H1 (cell line): Measurements from ENCODE around the gene NDC1. TPM values are rescaled to one million over a fixed set of nuclear protein-coding genes. Genes with fewer than 3 reads are reported as not detected.

Source experiments
- RNF2 ChIP-seq: fragments of 200-900, 300-1000 bp; sonication (generic); IDR thresholded peaks from 2 replicates; pipeline ENCODE4 v1.7.1; 2016; ENCODE audit warnings: borderline replicate concordance, low read depth, mild to moderate bottlenecking, antibody characterized with exemption, low read length; ENCODE audit not compliant: poor library complexity, severe bottlenecking; ENCODE audit errors: missing control alignments
- polyA plus RNA-seq, 7 experiments: library from polyadenylated mRNA; depleted of rRNA in 3 of 7; stranded (reverse) in 5 of 7; unstranded in 2 of 7; fragments of >200 nt in 5 of 7; fragments of 200-250 nt in 2 of 7; gene quantifications; 1 replicate in 5 of 7; 2 replicates in 1 of 7; 4 replicates in 1 of 7; pipeline versions ENCODE4 v1.2.1 to v1.2.3, GENCODE V29; 2011 to 2013; ENCODE audit warnings: missing spikeins in 2 of 7, mixed read lengths in 2 of 7
- total RNA-seq: library from RNA; stranded (reverse); fragmentation: NEBNext Ultra II Directional; extraction: Animal tissue kit (Norgen Biotek cat#: 25700); gene quantifications from 2 replicates; pipeline ENCODE4 v1.2.1, GENCODE V29; 2021

Gene NDC1
- total and polyA plus RNA-seq, 2 of the 8 experiments (the other 6 are each of a cell fraction or from before 2014, with no cell fraction given), result 62.9 to 66.1 TPM

DNA sequence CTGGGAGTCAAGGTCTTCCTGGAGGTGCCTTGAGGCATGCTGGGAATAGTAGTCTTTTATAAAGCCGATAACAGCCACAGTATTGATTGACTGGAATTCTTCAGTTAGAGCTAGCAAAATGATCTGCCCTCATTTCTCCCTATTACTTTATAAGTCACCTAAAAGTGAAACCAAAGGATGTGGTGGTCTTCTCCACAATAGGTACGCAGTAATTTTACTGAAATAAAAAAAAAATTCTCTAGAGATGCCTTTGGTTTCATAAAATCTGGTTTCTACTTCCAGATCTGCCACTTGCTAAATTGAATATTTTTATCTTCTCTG is 518 bp upstream of the NDC1 start (continued):
- no peak for TF ChIP-seq RNF2
